UCSD-AML1 (cell line): Measurements from ENCODE around the gene NEK10.

Source experiments
- DNase-seq: peaks from one replicate; lab custom pipeline; 2025; ENCODE audit not compliant: unreplicated experiment; lab: John Stamatoyannopoulos, UW

Gene NEK10

GRCh38 chr3:27072810-27073651, 296.2 kb downstream of the NEK10 start:
- peak; percentile 41 for DNase-seq

GRCh38 chr3:27060336-27060735, 308.8 kb downstream of the NEK10 start:
- no peak for DNase-seq
